Esophagus squamous epithelium (tissue), 4 donors: ENCODE data around the gene CABCOCO1.

ENCODE experiments used
- CTCF ChIP-seq, 6 experiments: fragments of 450-650 bp in 4 of 6; fragments of 200-600 bp in 2 of 6; sonication (generic) in 2 of 6; IDR thresholded peaks; one replicate each; pipeline ENCODE4 v1.5.1; 2016 to 2019; ENCODE audit warnings: antibody characterized with exemption in 6 of 6, mild to moderate bottlenecking in 4 of 6, moderate library complexity in 4 of 6
- POLR2A ChIP-seq, 4 donors: fragments of 450-650 bp; IDR thresholded peaks; one replicate each; pipeline ENCODE4 v1.6.1; 2017; ENCODE audit warnings: antibody characterized with exemption in 4 of 4, mild to moderate bottlenecking in 4 of 4, moderate library complexity in 3 of 4

GRCh38 chr10:61627266-61627665, 35.5 kb upstream of the CABCOCO1 start:
- TF ChIP-seq CTCF (IDR thresholded peaks at IDR 0.05) (no peak), POLR2A (IDR thresholded peaks at IDR 0.05) (no peak)
